GM18868 (cell line): ENCODE data around the gene CTDSP2.
"Not testable (repeated sequence)": the region's sequence is repeated elsewhere in the genome, so short reads cannot be mapped to it uniquely, and the experiment has no call there.

Experiments used
- ATAC-seq: cut with Tn5 transposase; IDR thresholded peaks from one replicate; pipeline ENCODE4 v1.9.1; 2021; ENCODE audit warnings: mild to moderate bottlenecking, moderate library complexity; ENCODE audit not compliant: unreplicated experiment

CTDSP2 gene

GRCh38 chr12:57853864-57854556 is 7.5 kb upstream of the CTDSP2 start:
- ATAC-seq, result no peak

GRCh38 chr12:57852620-57853500 is 6.3 kb upstream of the CTDSP2 start:
- ATAC-seq, result no peak

- ATAC-seq, result no peak
These were observed 5.7 kb upstream of the CTDSP2 start for GRCh38 chr12:57852200-57852599.

GRCh38 chr12:57851552-57851951 is 5.0 kb upstream of the CTDSP2 start:
- no peak for ATAC-seq

- ATAC-seq, result peak; percentile 66
These were observed 4.4 kb upstream of the CTDSP2 start for GRCh38 chr12:57850854-57851430.

GRCh38 chr12:57849447-57849846 is 2.9 kb upstream of the CTDSP2 start:
- not testable (repeated sequence) for ATAC-seq

GRCh38 chr12:57849035-57849434 is 2.5 kb upstream of the CTDSP2 start:
- no peak for ATAC-seq

- no peak for ATAC-seq
These were observed 1.7 kb upstream of the CTDSP2 start for GRCh38 chr12:57848208-57848607.

GRCh38 chr12:57846285-57846576 is 298 bp downstream of the CTDSP2 start:
- peak; percentile 9 for ATAC-seq

GRCh38 chr12:57845478-57846284 is 848 bp downstream of the CTDSP2 start:
- peak; percentile 24 for ATAC-seq

GRCh38 chr12:57844709-57845477 is 1.6 kb downstream of the CTDSP2 start:
- ATAC-seq, result peak; percentile 5

GRCh38 chr12:57842342-57843294 is 3.9 kb downstream of the CTDSP2 start:
- ATAC-seq, result no peak

- ATAC-seq, result no peak
These were observed 5.1 kb downstream of the CTDSP2 start for GRCh38 chr12:57841445-57841844.

GRCh38 chr12:57840726-57841125 is 5.8 kb downstream of the CTDSP2 start:
- ATAC-seq, result no peak

GRCh38 chr12:57839996-57840395 is 6.5 kb downstream of the CTDSP2 start:
- ATAC-seq, result no peak

GRCh38 chr12:57838594-57839302 is 7.8 kb downstream of the CTDSP2 start:
- peak; percentile 24 for ATAC-seq

GRCh38 chr12:57837864-57838562 is 8.5 kb downstream of the CTDSP2 start:
- peak; percentile 32 for ATAC-seq
